Fibroblast of the conjunctiva (primary cell): Measurements from ENCODE around the gene STXBP4.
"Not testable (repeated sequence)": the region's sequence is repeated elsewhere in the genome, so short reads cannot be mapped to it uniquely, and the experiment has no call there.

Experiments used
- DNase-seq: peaks from one replicate; pipeline ENCODE4 v3.0.0-alpha.2; 2010; ENCODE audit warnings: low read depth

STXBP4 gene

DNA sequence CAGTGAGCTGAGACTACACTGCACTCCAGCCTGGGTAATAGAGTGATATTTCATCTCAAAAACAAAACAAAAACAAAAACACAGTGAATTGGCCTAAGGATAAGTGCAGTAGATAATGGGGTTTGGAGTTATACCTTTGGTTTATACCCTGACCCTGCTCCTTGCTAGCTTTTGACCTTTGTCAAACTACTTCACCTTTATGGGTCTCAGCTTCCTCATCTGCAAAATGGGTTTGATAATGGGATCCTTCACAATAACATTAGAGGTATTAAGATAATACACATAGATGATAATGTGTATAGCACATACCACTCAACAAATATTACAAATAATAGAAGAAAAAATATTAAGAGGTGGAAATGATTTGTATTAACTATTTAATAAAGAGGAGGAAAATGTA, 85.9 kb downstream of the STXBP4 start:
- DNase-seq: no peak

GRCh38 chr17:55056526-55056925, 88.0 kb downstream of the STXBP4 start:
- DNase-seq: no peak

GRCh38 chr17:55057184-55057583, 88.6 kb downstream of the STXBP4 start:
- no peak for DNase-seq

GRCh38 chr17:55059724-55060123, 91.2 kb downstream of the STXBP4 start:
- DNase-seq: no peak

GRCh38 chr17:55062921-55063320, 94.4 kb downstream of the STXBP4 start:
- DNase-seq: no peak

DNA sequence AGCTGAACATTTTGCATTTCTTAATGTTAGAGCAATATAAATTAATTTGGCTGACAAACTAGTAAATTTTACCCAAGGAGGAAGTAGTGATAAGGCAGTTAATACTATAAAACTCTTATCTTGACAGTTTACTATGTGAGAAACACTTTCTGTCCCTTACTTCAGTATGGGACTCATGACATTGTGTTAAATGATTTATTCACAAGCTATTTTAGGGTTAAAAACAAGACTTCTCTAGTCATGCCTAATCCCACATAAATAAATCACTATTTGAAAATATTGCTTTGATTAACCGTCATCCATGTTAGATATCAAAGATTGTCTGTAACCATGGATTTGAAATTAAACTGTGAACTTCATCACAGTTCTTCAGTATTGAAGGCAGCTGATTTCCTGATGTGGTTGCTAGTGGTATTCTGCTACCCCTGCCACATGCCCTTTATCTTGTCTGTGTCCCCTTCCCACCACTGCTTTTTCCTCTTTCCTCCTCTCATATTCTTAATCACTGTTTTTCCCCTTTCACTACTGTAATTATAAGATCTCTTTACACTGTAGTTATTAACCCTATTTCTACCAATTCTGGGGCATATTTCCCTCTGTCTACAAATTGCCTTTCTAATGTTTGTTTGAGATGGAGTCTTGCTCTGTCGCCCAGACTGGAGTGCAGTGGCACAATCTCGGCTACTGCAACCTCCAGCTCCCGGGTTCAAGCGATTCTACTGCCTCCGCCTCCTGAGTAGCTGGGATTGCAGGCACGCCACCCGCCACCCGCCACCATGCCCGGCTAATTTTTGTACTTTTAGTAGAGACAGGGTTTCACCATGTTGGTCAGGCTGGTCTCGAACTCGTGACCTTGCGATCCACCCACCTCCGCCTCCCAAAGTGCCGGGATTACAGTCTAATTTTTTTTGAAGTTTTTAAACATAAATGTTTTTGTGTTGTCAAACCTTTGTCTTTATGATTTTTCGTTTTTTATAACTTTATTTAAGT, 95.6 kb downstream of the STXBP4 start:
- DNase-seq: no peak

- DNase-seq: no peak
Measured at GRCh38 chr17:55067697-55068439, 99.3 kb downstream of the STXBP4 start.

DNA sequence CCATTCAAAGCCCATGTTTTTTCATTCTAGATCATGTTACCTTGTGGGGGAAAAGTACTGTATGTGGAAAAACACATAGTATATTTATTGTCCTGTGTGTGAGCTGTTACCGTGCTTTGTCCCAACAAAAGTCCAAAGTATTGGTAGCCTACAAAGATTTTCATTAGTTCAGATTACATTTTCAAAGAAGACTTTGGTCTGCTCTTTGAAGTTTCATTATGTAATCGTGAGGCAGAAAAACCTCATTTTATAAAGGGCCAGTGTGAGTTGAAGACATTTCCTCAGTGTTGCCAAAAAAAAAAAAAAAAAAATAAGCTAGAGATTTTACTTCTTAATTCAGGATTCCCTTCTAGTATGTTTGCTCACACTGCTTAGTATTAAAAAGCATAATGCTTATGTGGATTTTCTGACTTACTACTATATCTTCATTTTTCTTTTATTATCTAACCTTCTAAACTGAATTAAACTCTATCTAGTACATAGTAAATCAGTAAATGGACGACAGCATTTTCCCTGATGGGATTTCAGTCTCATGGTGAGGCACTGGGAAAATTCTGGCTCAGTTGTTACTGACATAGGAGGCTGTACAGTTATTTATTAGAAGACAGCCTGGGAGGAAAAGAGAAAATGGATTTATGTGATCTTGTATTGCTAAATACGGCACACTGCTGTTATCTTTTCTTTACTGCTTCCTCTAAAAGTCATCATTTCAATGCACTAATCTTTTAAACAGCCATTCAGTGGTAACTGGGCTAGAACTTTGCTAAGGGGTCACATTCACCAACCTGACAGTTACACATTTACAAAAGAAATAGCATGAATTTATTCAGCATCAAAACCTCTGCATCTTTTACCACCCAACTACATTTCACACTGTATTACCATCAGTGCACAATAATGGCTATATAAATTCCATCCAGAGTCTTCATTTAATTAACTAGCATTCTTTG, 100.6 kb downstream of the STXBP4 start:
- no peak for DNase-seq

DNA sequence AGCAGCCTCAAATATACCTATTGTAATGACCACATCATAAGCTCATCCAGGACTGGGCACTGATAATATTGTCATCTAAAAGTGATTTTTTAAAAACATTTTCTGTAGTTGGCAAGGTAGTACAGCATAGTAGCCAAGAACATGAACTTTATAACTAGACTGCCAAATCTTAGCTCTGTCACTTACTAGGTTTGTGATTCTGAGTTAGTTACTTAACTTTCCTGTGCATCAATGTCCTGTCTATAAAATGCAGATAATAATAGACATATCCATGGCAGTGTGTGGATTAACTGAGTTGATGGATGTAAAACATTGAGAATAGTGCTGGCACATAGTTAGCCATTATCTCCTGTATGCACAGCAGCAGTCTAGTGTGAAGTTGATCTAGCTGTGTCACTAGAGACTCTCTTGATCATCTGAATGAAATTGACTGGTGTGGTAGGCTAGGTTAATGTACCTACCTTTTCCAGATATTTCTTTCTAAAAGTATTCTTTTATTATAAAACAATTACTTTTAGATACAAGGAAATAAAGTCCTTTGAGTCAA, 101.5 kb downstream of the STXBP4 start:
- DNase-seq: no peak

DNA sequence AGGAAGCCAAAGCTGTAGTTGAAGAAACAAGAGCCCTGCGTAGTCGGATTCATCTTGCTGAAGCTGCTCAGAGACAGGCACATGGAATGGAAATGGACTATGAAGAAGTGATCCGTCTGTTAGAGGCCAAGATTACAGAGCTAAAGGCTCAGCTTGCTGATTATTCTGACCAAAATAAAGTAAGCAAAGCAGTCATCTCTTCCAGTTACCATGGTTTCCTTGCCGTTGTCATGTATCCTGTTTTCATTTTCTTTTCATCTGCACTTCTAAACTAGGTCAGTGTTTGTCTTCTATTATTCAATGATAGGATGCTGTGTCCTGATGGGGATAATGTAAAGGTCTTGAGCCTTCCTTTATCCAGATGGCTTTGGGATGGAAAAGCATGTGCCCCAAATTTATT, 104.3 kb downstream of the STXBP4 start:
- DNase-seq: no peak

GRCh38 chr17:55073467-55073866, 104.9 kb downstream of the STXBP4 start:
- not testable (repeated sequence) for DNase-seq

GRCh38 chr17:55081559-55081958, 113.0 kb downstream of the STXBP4 start:
- DNase-seq: no peak

- peak; percentile 77 for DNase-seq
Measured at GRCh38 chr17:55086635-55087058, 118.1 kb downstream of the STXBP4 start.

- no peak for DNase-seq
Measured at GRCh38 chr17:55089256-55089655, 120.7 kb downstream of the STXBP4 start.

DNA sequence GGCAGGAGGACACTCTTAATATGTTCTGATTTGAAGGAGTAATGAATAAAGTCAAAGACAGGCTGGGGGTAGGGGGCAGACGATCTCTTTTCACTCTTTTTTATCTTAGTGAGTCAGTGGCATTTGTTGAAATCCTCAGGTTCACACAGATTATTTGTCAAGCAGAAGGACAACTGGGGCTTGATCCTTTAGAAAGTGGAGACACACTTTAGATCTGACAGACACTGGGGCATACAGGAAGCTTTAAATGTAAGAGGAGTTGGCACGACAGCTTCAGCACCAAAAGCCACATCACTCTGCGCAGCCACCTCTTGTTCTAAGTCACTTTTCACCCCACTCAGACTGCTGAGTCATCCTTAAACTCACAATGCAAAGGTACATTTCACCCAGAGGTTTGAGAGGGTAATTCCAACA, 121.5 kb downstream of the STXBP4 start:
- DNase-seq: no peak

- DNase-seq: no peak
Measured at GRCh38 chr17:55093353-55093752, 124.8 kb downstream of the STXBP4 start.

- no peak for DNase-seq
Measured at GRCh38 chr17:55098765-55099164, 130.2 kb downstream of the STXBP4 start.

GRCh38 chr17:55110521-55110920, 142.0 kb downstream of the STXBP4 start:
- DNase-seq: no peak

DNA sequence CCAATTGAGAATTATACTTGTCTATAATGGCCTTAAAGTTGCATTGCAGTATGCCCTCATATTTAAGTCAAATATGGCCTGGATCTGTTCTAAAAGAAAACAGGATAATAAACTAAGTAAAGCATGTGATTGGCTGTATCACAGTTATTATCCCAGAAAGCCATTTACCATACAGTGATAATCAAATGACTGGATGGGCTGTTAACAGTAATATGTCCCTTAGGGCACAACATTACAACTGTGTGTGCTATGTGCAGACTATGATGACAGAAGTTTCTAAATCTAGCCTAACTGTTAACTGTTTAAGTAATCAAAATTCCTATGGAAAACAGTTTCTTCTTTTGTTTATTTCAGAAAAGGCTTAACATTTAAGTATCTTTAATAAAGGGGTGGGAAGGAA, 145.7 kb downstream of the STXBP4 start:
- no peak for DNase-seq

DNA sequence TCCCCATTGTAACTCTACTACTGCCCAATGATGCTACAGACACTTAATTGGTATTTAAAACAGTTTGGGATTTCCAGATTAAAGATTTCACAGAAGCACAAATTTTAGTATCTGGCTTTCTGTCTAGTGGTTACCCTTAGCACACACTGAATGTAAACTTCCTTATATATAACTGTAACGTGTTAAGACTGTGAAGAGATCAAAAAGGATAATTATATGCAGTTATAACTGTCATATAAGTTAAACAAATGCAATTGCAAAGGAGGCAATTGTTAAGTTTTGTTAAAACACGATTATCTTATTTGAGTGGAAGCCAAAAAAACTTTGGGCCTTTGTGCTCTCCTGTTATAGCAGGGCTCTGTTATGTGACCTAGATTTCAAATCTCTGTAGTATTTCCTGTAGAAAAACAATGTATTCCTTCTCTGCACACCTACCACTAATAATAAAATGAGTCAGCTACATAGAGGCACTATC, 147.9 kb downstream of the STXBP4 start:
- no peak for DNase-seq

DNA sequence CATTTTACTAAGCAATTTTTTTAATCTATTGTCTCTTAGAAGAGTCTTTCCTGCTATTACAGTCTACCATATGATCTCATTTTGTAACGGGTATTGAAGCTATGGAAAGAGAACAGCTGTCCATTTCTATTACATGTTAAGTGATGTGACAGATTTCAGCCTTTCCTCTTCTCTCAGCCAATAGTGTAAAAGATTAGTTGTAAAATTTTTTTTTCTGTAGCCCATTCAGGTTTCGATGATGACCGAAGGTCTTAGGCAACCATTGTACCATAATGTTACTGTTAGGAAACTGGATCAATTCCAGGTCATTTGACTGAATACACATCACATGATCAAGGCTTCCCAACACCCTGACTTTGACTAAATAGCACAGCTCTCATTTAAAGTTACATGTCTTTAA, 148.6 kb downstream of the STXBP4 start:
- no peak for DNase-seq
